ENCODE data around the gene SLC25A42. TPM values are rescaled to one million over a fixed set of nuclear protein-coding genes. Genes with fewer than 3 reads are reported as not detected.

Gene SLC25A42
- total and polyA plus RNA-seq, 2 of the 13 experiments (the other 11 are each of a cell fraction or from before 2014, with no cell fraction given) = 12.8 to 18.3 TPM

- peak; percentile 79; the same call in 1 of the 2 replicates for TF ChIP-seq E2F1 (CRISPR knock-in tag; IDR thresholded peaks at IDR 0.05)
- TF ChIP-seq ZNF282 (IDR thresholded peaks at IDR 0.05; ENCODE audit: partially characterized antibody) = no peak
- TF ChIP-seq NFKBIZ (CRISPR knock-in tag; IDR thresholded peaks at IDR 0.05) = peak; percentile 80; the same call in 1 of the 2 replicates
- TF ChIP-seq MEIS1 (CRISPR knock-in tag; IDR thresholded peaks at IDR 0.05; ENCODE audit: borderline replicate concordance) = peak; percentile 63; the same call in 1 of the 2 replicates
- TF ChIP-seq MIXL1 (CRISPR knock-in tag; IDR thresholded peaks at IDR 0.05) = peak; percentile 69; the same call in 1 of the 2 replicates
- TF ChIP-seq IKZF5 (CRISPR knock-in tag; IDR thresholded peaks at IDR 0.05) = peak; percentile 88; the same call in 1 of the 2 replicates
- TF ChIP-seq ZNF564 (CRISPR knock-in tag; IDR thresholded peaks at IDR 0.05) = peak; percentile 82; the same call in 1 of the 2 replicates
- TF ChIP-seq ZNF687 (CRISPR knock-in tag; IDR thresholded peaks at IDR 0.05) = peak; percentile 100
- peak; percentile 51; the same call in 1 of the 2 replicates for TF ChIP-seq ZNF768 (CRISPR knock-in tag; IDR thresholded peaks at IDR 0.05)
- TF ChIP-seq ZNF24 (IDR thresholded peaks at IDR 0.05) = no peak
- peak; percentile 97; the same call in 1 of the 2 replicates for TF ChIP-seq ZNF670 (CRISPR knock-in tag; IDR thresholded peaks at IDR 0.05; ENCODE audit: borderline replicate concordance)
- peak; percentile 63; the same call in 1 of the 2 replicates for TF ChIP-seq MYPOP (CRISPR knock-in tag; IDR thresholded peaks at IDR 0.05)
- TF ChIP-seq ZNF138 (CRISPR knock-in tag; IDR thresholded peaks at IDR 0.05; ENCODE audit: low read depth) = no peak
- no peak for TF ChIP-seq ZNF3 (CRISPR knock-in tag; IDR thresholded peaks at IDR 0.05)
- peak; percentile 97 for TF ChIP-seq NR2C2 (CRISPR knock-in tag; IDR thresholded peaks at IDR 0.05; ENCODE audit: borderline replicate concordance)
- TF ChIP-seq ZBTB21 (CRISPR knock-in tag; IDR thresholded peaks at IDR 0.05) = 0 out of 2 replicates have a peak, but pooled peaks have one; percentile 18
- TF ChIP-seq ZSCAN31 (CRISPR knock-in tag; IDR thresholded peaks at IDR 0.05; ENCODE audit: low read depth) = peak; percentile 89
- TF ChIP-seq ZNF639 (CRISPR knock-in tag; conservative IDR thresholded peaks at IDR 0.05) = peak; percentile 53; the same call in 1 of the 2 replicates
- TF ChIP-seq MEIS2 (CRISPR knock-in tag; IDR thresholded peaks at IDR 0.05) = peak; percentile 86
These were observed 33.1 kb downstream of the SLC25A42 start (continued) for GRCh38 chr19:19096641-19097627.

Data from HepG2 (cell line).